B cell (primary cell): ENCODE data around the gene REM2. TPM values are rescaled to one million over a fixed set of nuclear protein-coding genes. Genes with fewer than 3 reads are reported as not detected.

Experiments used
- ATAC-seq: fragments of 200-7000 bp; cut with Tn5 transposase; one replicate; pipeline ENCODE4 v1.10.0; 2021; ENCODE audit warnings: low read depth, mild to moderate bottlenecking, moderate number of reproducible peaks, moderate library complexity
- CTCF ChIA-PET: fragments of 350-600 bp; sonication (Branson Sonifier 250); formaldehyde crosslinking; loops from one replicate; lab custom pipeline; 2021; ENCODE audit warnings: antibody characterized with exemption, inconsistent platforms; lab: Charles Lee
- POLR2A ChIA-PET: fragments of 350-600 bp; sonication (Branson Sonifier 250); formaldehyde crosslinking; loops from one replicate; lab custom pipeline; 2021; ENCODE audit warnings: antibody characterized with exemption; lab: Charles Lee
- DNase-seq: peaks from one replicate; pipeline ENCODE4 v3.0.0; 2013
- H2AFZ ChIP-seq: 2 replicates; pipeline ENCODE4 v1.6.1; 2012; ENCODE audit warnings: mild to moderate bottlenecking, low read depth, low read length; ENCODE audit not compliant: insufficient read depth, poor library complexity, severe bottlenecking
- H3K27ac ChIP-seq, 2 donors: 1 replicate in 1 of 2; 2 replicates in 1 of 2; pipeline ENCODE4 v1.5.1; 2012 to 2013; ENCODE audit warnings: low read length in 2 of 2, mild to moderate bottlenecking in 2 of 2, moderate library complexity in 1 of 2
- H3K27me3 ChIP-seq, 4 experiments: fragments of 200-600 bp in 1 of 4; sonication (generic) in 1 of 4; replicated peaks in 1 of 4; 1 replicate in 2 of 4; 2 replicates in 2 of 4; pipeline versions ENCODE4 v1.6.1 to v1.7.0; 2013 to 2016; ENCODE audit warnings: low read length in 3 of 4, mild to moderate bottlenecking in 2 of 4, mixed read lengths in 1 of 4, moderate library complexity in 1 of 4; ENCODE audit not compliant: insufficient read depth in 4 of 4, control insufficient read depth in 3 of 4; ENCODE audit errors: control extremely low read depth in 1 of 4
- H3K36me3 ChIP-seq, 2 experiments: replicated peaks in 1 of 2; 1 replicate in 1 of 2; 2 replicates in 1 of 2; pipeline versions ENCODE4 v1.6.1 to v1.7.1; 2013; ENCODE audit warnings: low read length in 1 of 2; ENCODE audit not compliant: insufficient read depth in 2 of 2, control insufficient read depth in 1 of 2; ENCODE audit errors: control extremely low read depth in 1 of 2, extremely low read depth in 1 of 2
- H3K4me1 ChIP-seq, 2 donors: fragments of 200-600 bp in 1 of 2; sonication (generic) in 1 of 2; 1 replicate in 1 of 2; 2 replicates in 1 of 2; pipeline versions ENCODE4 v1.5.1 to v1.6.1; 2013 to 2017; ENCODE audit warnings: low read length in 2 of 2; ENCODE audit not compliant: control insufficient read depth in 2 of 2, insufficient read depth in 2 of 2
- H3K4me2 ChIP-seq: replicated peaks from 2 replicates; pipeline ENCODE3; 2012; ENCODE audit warnings: mild to moderate bottlenecking, low read depth, low read length; ENCODE audit not compliant: poor library complexity, severe bottlenecking
- H3K4me3 ChIP-seq, 5 experiments: fragments of 200-600 bp in 1 of 5; sonication (generic) in 1 of 5; 1 replicate in 3 of 5; 2 replicates in 2 of 5; pipeline versions ENCODE4 v1.5.1 to v1.7.0; 2011 to 2016; ENCODE audit warnings: low read length in 4 of 5, mild to moderate bottlenecking in 4 of 5, low read depth in 2 of 5, control low read depth in 1 of 5, moderate library complexity in 1 of 5; ENCODE audit not compliant: insufficient read depth in 1 of 5; ENCODE audit errors: control extremely low read depth in 1 of 5, extremely low read depth in 1 of 5
- H3K79me2 ChIP-seq: fragments of 200-600 bp; sonication (generic); one replicate; pipeline ENCODE4 v1.6.0; 2016; ENCODE audit warnings: low read length; ENCODE audit not compliant: control insufficient read depth, insufficient read depth
- H3K9ac ChIP-seq: fragments of 200-600 bp; sonication (generic); 2 replicates; pipeline ENCODE4 v1.6.1; 2017; ENCODE audit warnings: mild to moderate bottlenecking, low read length, moderate library complexity
- H3K9me3 ChIP-seq, 3 donors: one replicate each; pipeline versions ENCODE4 v1.6.1 to v1.7.1; 2013; ENCODE audit warnings: low read length in 2 of 3; ENCODE audit not compliant: control insufficient read depth in 2 of 3, insufficient read depth in 1 of 3; ENCODE audit errors: control extremely low read depth in 1 of 3
- H4K20me1 ChIP-seq: 2 replicates; pipeline ENCODE4 v1.6.0; 2012; ENCODE audit warnings: mild to moderate bottlenecking, low read length; ENCODE audit not compliant: insufficient read depth, control insufficient read depth, poor library complexity, severe bottlenecking
- H3K27ac Mint-ChIP-seq: one replicate; pipeline ENCODE4 v1.8.0; 2021; ENCODE audit warnings: mixed read lengths
- H3K27me3 Mint-ChIP-seq: one replicate; pipeline ENCODE4 v1.8.0; 2021; ENCODE audit warnings: mixed read lengths
- H3K4me1 Mint-ChIP-seq: one replicate; pipeline ENCODE4 v1.8.0; 2021; ENCODE audit warnings: mixed read lengths
- H3K4me3 Mint-ChIP-seq: one replicate; pipeline ENCODE4 v1.8.0; 2021; ENCODE audit warnings: mixed read lengths
- H3K9me3 Mint-ChIP-seq: one replicate; pipeline ENCODE4 v1.8.0; 2022; ENCODE audit warnings: mixed read lengths; ENCODE audit not compliant: insufficient read depth
- CTCF ChIP-seq: fragments of 200-600 bp; IDR thresholded peaks from one replicate; pipeline ENCODE4 v1.8.0; 2022; ENCODE audit warnings: antibody characterized with exemption, mild to moderate bottlenecking
- EZH2 ChIP-seq: IDR thresholded peaks from 2 replicates; pipeline ENCODE4 v1.6.1; 2012; ENCODE audit warnings: borderline replicate concordance, low read depth, mild to moderate bottlenecking, moderate library complexity, low read length; ENCODE audit not compliant: insufficient read depth, poor library complexity, severe bottlenecking
- WGBS: methylation state at CpG from one replicate; pipeline ENCODE4 v1.1.5; 2013; ENCODE audit warnings: missing lambda C conversion rate; ENCODE audit not compliant: insufficient coverage; 5-methylcytosine and 5-hydroxymethylcytosine counted together
- intact Hi-C: fragments of 100-400 bp; cut with micrococcal nuclease; formaldehyde crosslinking; loops from one replicate; pipeline ENCODE4 v1.10.0; 2022
- polyA plus RNA-seq: library from polyadenylated mRNA; depleted of rRNA; stranded (reverse); fragments of >200 nt; gene quantifications from 2 replicates; pipeline ENCODE4 v1.2.3, GENCODE V29; 2012
- total RNA-seq, 2 donors: library from RNA; stranded (reverse); fragments of 120-200 nt in 1 of 2; gene quantifications; 1 replicate in 1 of 2; 2 replicates in 1 of 2; pipeline versions ENCODE4 v1.2.3 to v1.2.4, GENCODE V29; 2013 to 2022

REM2 gene
- total and polyA plus RNA-seq, 2 donors (not counting 1 experiment from before 2014, with no cell fraction given) = 5.6 to 12.9 TPM

DNA sequence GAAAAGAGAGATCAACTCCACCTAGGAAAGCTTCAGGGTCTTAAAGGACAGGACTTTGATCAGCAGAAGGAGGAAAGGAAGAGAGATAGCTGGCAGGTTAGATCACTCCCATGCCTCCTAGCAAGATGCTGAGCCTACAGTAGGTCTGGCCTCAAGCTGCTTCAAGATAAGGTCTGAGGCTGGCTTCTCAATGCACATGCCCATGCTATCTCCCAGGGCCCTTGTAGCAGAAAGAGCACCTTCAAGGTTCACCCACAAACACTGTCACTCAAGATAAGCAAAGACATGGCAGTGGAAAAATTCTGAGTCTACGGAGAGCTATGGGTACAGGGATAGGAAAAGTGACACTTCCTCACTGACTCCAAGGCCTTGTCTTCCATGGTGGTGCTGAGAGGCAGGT lies 14.3 kb downstream of the REM2 start:
- no CpG with 5 or more reads among the region's 1 CpG for WGBS
- Mint-ChIP-seq H3K4me3 (no peak overlapping the region), H3K9me3 (no peaks in the 10 kb centered on the region), H3K27me3 (no peaks in the 10 kb centered on the region), H3K27ac (peak overlapping the region; percentile 8), H3K4me1 (peaks cover 9% of the 10 kb centered on the region)
- Histone ChIP-seq H4K20me1 (no peaks in the 10 kb centered on the region), H3K4me3 (no peak overlapping the region), H3K36me3 (peaks cover 4 to 35% of the 10 kb centered on the region in 2 experiments), H3K4me1 (peaks cover 3 to 6% of the 10 kb centered on the region in 2 donors), H3K9ac (no peak overlapping the region), H2AFZ (no peak overlapping the region), H3K79me2 (peaks cover 3% of the 10 kb centered on the region), H3K27ac (peak overlapping the region in 1 of 2 donors; percentile 31), H3K4me2 (no peak overlapping the region), H3K27me3 (no peaks in the 10 kb centered on the region), H3K9me3 (no peaks in the 10 kb centered on the region)
- no peak for TF ChIP-seq CTCF
- no peak for TF ChIP-seq EZH2
- ChIA-PET CTCF (interaction anchor here (1.1 to 2.8 kb wide), 5 partner anchors 24 to 327 kb away, joined by 3 to 14 read pairs (median 12); partner anchors contain the start of gene LRP10), POLR2A (interaction anchor here (1.7 kb wide), 1 partner anchor 9 kb away, joined by 6 read pairs; no protein-coding TSS in a partner anchor)
- intact Hi-C loops = no loop called here
- no peak for DNase-seq
- ATAC-seq = no peak

- TF ChIP-seq EZH2 (no peak), CTCF (no peak)
- H3K4me3 ChIP-seq = no peak overlapping the region
- peaks cover 3 to 6% of the 10 kb centered on the region in 2 donors for H3K4me1 ChIP-seq
- H3K4me2 ChIP-seq = no peak overlapping the region
- peaks cover 5 to 38% of the 10 kb centered on the region in 2 experiments for H3K36me3 ChIP-seq
- Mint-ChIP-seq H3K4me1 (peaks cover 9% of the 10 kb centered on the region), H3K27ac (peak overlapping the region; percentile 70), H3K4me3 (no peak overlapping the region), H3K9me3 (no peaks in the 10 kb centered on the region), H3K27me3 (no peaks in the 10 kb centered on the region)
- no peak for DNase-seq
- ATAC-seq = no peak
- no peaks in the 10 kb centered on the region for H4K20me1 ChIP-seq
- H3K79me2 ChIP-seq = no peaks in the 10 kb centered on the region
- CTCF ChIA-PET = interaction anchor here (0.6 to 6.0 kb wide), 7 partner anchors 8 to 330 kb away, joined by 3 to 111 read pairs (median 21); partner anchors contain the start of gene LRP10
- peak overlapping the region in 1 of 2 donors; percentile 42 for H3K27ac ChIP-seq
- no peaks in the 10 kb centered on the region for H3K27me3 ChIP-seq
- intact Hi-C loops = no loop called here
- H3K9ac ChIP-seq = no peak overlapping the region
- POLR2A ChIA-PET = no interaction called here
- H3K9me3 ChIP-seq = no peaks in the 10 kb centered on the region
- no CpG with 5 or more reads among the region's 8 CpGs for WGBS
- no peak overlapping the region for H2AFZ ChIP-seq
These were observed 15.5 kb downstream of the REM2 start for GRCh38 chr14:22898302-22899090.
